Natural killer cell (primary cell): ENCODE results near the gene CEP85. TPM values are rescaled to one million over a fixed set of nuclear protein-coding genes. Genes with fewer than 3 reads are reported as not detected.

Source experiments
- ATAC-seq, 3 donors: fragments of 150-1000 bp in 2 of 3; fragments of 200-7000 bp in 1 of 3; cut with Tn5 transposase; 1 replicate in 1 of 3; 2 replicates in 2 of 3; pipeline ENCODE4 v1.10.0; 2021; ENCODE audit warnings: mild to moderate bottlenecking in 2 of 3, moderate library complexity in 2 of 3
- DNase-seq, 2 donors: peaks; one replicate each; pipeline versions ENCODE4 v3.0.0 to v3.0.0-alpha.2; 2013 to 2021; ENCODE audit warnings: mixed read lengths in 1 of 2
- H3K27ac ChIP-seq: one replicate; pipeline ENCODE4 v1.5.1; 2013; ENCODE audit warnings: mild to moderate bottlenecking, low read length
- H3K27me3 ChIP-seq: one replicate; pipeline ENCODE4 v1.6.1; 2013; ENCODE audit warnings: low read length; ENCODE audit not compliant: control insufficient read depth, insufficient read depth
- H3K36me3 ChIP-seq: one replicate; pipeline ENCODE4 v1.6.1; 2013; ENCODE audit warnings: low read length; ENCODE audit not compliant: control insufficient read depth, insufficient read depth
- H3K4me1 ChIP-seq: one replicate; pipeline ENCODE4 v1.6.1; 2013; ENCODE audit warnings: low read length; ENCODE audit not compliant: control insufficient read depth, insufficient read depth
- H3K4me3 ChIP-seq: one replicate; pipeline ENCODE4 v1.5.1; 2013; ENCODE audit warnings: low read length
- H3K9me3 ChIP-seq: one replicate; pipeline ENCODE4 v1.6.1; 2013; ENCODE audit warnings: low read length; ENCODE audit not compliant: control insufficient read depth, insufficient read depth
- H3K27ac Mint-ChIP-seq, 2 donors: one replicate each; pipeline ENCODE4 v1.8.0; 2022; ENCODE audit warnings: mild to moderate bottlenecking in 2 of 2, mixed read lengths in 2 of 2, moderate library complexity in 1 of 2
- H3K27me3 Mint-ChIP-seq, 2 donors: one replicate each; pipeline ENCODE4 v1.8.0; 2022; ENCODE audit warnings: low read depth in 2 of 2, mixed read lengths in 2 of 2
- H3K36me3 Mint-ChIP-seq: one replicate; pipeline ENCODE4 v1.8.0; 2022; ENCODE audit warnings: mixed read lengths
- H3K4me1 Mint-ChIP-seq, 2 donors: one replicate each; pipeline ENCODE4 v1.8.0; 2022; ENCODE audit warnings: mixed read lengths in 2 of 2
- H3K4me3 Mint-ChIP-seq: one replicate; pipeline ENCODE4 v1.8.0; 2022; ENCODE audit warnings: mild to moderate bottlenecking, moderate library complexity, mixed read lengths
- H3K9me3 Mint-ChIP-seq, 2 donors: one replicate each; pipeline ENCODE4 v1.8.0; 2022; ENCODE audit warnings: mixed read lengths in 2 of 2
- CTCF ChIP-seq: fragments of 200-600 bp; IDR thresholded peaks from one replicate; pipeline ENCODE4 v1.8.0; 2022; ENCODE audit warnings: antibody characterized with exemption
- WGBS: methylation state at CpG from one replicate; pipeline ENCODE4 v1.1.7; 2013; ENCODE audit warnings: missing lambda C conversion rate; ENCODE audit not compliant: insufficient coverage; 5-methylcytosine and 5-hydroxymethylcytosine counted together
- intact Hi-C: fragments of 100-400 bp; cut with micrococcal nuclease; formaldehyde crosslinking; loops from one replicate; pipeline ENCODE4 v1.14.2; 2022
- total RNA-seq, 4 donors: library from RNA; stranded (reverse); fragments of 120-200 nt in 1 of 4; gene quantifications; one replicate each; pipeline versions ENCODE4 v1.2.3 to v1.2.4, GENCODE V29; 2013 to 2022

Gene CEP85
- total RNA-seq, 3 donors from 2014 or later (not counting 1 experiment from before 2014, with no cell fraction given): 13.0 to 20.4 (median 18.0) TPM

- Mint-ChIP-seq H3K4me1 (peaks cover 49 to 53% of the 10 kb centered on the region in 2 donors), H3K4me3 (peak overlapping the region; percentile 92), H3K9me3 (no peaks in the 10 kb centered on the region), H3K36me3 (peaks cover 7% of the 10 kb centered on the region), H3K27ac (peak overlapping the region; percentile 79 to 88), H3K27me3 (no peaks in the 10 kb centered on the region)
- Histone ChIP-seq H3K27ac (peak overlapping the region; percentile 25), H3K36me3 (peaks cover 33% of the 10 kb centered on the region), H3K4me3 (no peak overlapping the region), H3K4me1 (peaks cover 55% of the 10 kb centered on the region), H3K9me3 (no peaks in the 10 kb centered on the region), H3K27me3 (no peaks in the 10 kb centered on the region)
- TF ChIP-seq CTCF: peak; percentile 86
- WGBS: 20% methylated on average over 12 of the region's 16 CpGs
- ATAC-seq (peak; percentile 89 to 94 (median 91)), DNase-seq (peak; percentile 95)
- intact Hi-C loops: loop anchor here (1.0 to 5.0 kb wide), 5 partner anchors 37 to 216 kb away; partner anchors contain the start of gene ZNF593
Observed at GRCh38 chr1:26321315-26322041, 87.5 kb downstream of the CEP85 start.

- no peak for ATAC-seq
- WGBS: 93% methylated on average over 8 of the region's 10 CpGs
- Histone ChIP-seq H3K27me3 (no peaks in the 10 kb centered on the region), H3K4me1 (peaks cover 50% of the 10 kb centered on the region), H3K36me3 (peaks cover 33% of the 10 kb centered on the region), H3K4me3 (no peak overlapping the region), H3K9me3 (no peaks in the 10 kb centered on the region), H3K27ac (no peak overlapping the region)
- Mint-ChIP-seq H3K36me3 (peaks cover 7% of the 10 kb centered on the region), H3K27ac (peak overlapping the region in 1 of 2 donors; percentile 79), H3K9me3 (no peaks in the 10 kb centered on the region), H3K4me1 (peaks cover 46 to 53% of the 10 kb centered on the region in 2 donors), H3K4me3 (no peak overlapping the region), H3K27me3 (no peaks in the 10 kb centered on the region)
- intact Hi-C loops: loop anchor here (5.0 kb wide), 1 partner anchor 70 kb away; no protein-coding TSS in a partner anchor
- DNase-seq: no peak
- no peak for TF ChIP-seq CTCF
Observed at GRCh38 chr1:26322042-26322331, 88.0 kb downstream of the CEP85 start.

GRCh38 chr1:26323382-26323781, 89.4 kb downstream of the CEP85 start:
- no peak for TF ChIP-seq CTCF
- peaks cover 32 to 39% of the 10 kb centered on the region in 2 donors for H3K4me1 Mint-ChIP-seq
- H3K27me3 ChIP-seq: no peaks in the 10 kb centered on the region
- intact Hi-C loops: loop anchor here (5.0 kb wide), 1 partner anchor 69 kb away; no protein-coding TSS in a partner anchor
- WGBS: 70% methylated on average over 2 of the region's 2 CpGs
- no peak overlapping the region for H3K4me3 ChIP-seq
- ATAC-seq: no peak
- peak overlapping the region in 1 of 2 donors; percentile 31 for H3K27ac Mint-ChIP-seq
- no peak overlapping the region for H3K27ac ChIP-seq
- no peak for DNase-seq
- peaks cover 33% of the 10 kb centered on the region for H3K36me3 ChIP-seq
- peaks cover 7% of the 10 kb centered on the region for H3K36me3 Mint-ChIP-seq
- no peaks in the 10 kb centered on the region for H3K27me3 Mint-ChIP-seq
- H3K9me3 Mint-ChIP-seq: no peaks in the 10 kb centered on the region
- H3K9me3 ChIP-seq: no peaks in the 10 kb centered on the region
- peaks cover 36% of the 10 kb centered on the region for H3K4me1 ChIP-seq
- peak overlapping the region; percentile 37 for H3K4me3 Mint-ChIP-seq
